ENCODE data around the gene TMEM52. TPM values are rescaled to one million over a fixed set of nuclear protein-coding genes. Genes with fewer than 3 reads are reported as not detected.

Gene TMEM52
- total and polyA plus RNA-seq, 9 of the 15 experiments (the other 6 are each of a cell fraction or from before 2014, with no cell fraction given), result 0.37 to 22.5 (median 6.8) TPM

- TF ChIP-seq ZNF518B (CRISPR knock-in tag; IDR thresholded peaks at IDR 0.05), result no peak
- TF ChIP-seq SRSF7 (optimal IDR thresholded peaks at IDR 0.05; ENCODE audit: low read depth, low read length), result no peak
- no peak for TF ChIP-seq TGIF2 (CRISPR knock-in tag; IDR thresholded peaks at IDR 0.05)
- no peak for TF ChIP-seq RBBP5 (IDR thresholded peaks at IDR 0.05; ENCODE audit: borderline replicate concordance, insufficient read depth, low read length, poor library complexity, severe bottlenecking)
- TF ChIP-seq KLF1 (tag; IDR thresholded peaks at IDR 0.05), result no peak
- no peak for TF ChIP-seq NCOA4 (IDR thresholded peaks at IDR 0.05; ENCODE audit: partially characterized antibody)
- no peak for TF ChIP-seq RNF2 (IDR thresholded peaks at IDR 0.05)
- TF ChIP-seq, protein P1, sequence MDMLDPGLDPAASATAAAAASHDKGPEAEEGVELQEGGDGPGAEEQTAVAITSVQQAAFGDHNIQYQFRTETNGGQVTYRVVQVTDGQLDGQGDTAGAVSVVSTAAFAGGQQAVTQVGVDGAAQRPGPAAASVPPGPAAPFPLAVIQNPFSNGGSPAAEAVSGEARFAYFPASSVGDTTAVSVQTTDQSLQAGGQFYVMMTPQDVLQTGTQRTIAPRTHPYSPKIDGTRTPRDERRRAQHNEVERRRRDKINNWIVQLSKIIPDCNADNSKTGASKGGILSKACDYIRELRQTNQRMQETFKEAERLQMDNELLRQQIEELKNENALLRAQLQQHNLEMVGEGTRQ (CRISPR knock-in tag; IDR thresholded peaks at IDR 0.05), result no peak
- 0 out of 2 replicates have a peak, but pooled peaks have one; percentile 38 for TF ChIP-seq AFF4 (CRISPR knock-in tag; IDR thresholded peaks at IDR 0.05)
- TF ChIP-seq MNT (conservative IDR thresholded peaks at IDR 0.05), result no peak
- TF ChIP-seq ZBTB5 (IDR thresholded peaks at IDR 0.05), result no peak
- no peak for TF ChIP-seq ZNF764 (CRISPR knock-in tag; IDR thresholded peaks at IDR 0.05; ENCODE audit: low read depth)
- TF ChIP-seq SMAD2 (IDR thresholded peaks at IDR 0.05; ENCODE audit: low read depth, low read length), result no peak
Observed at GRCh38 chr1:1917995-1918900, 831 bp downstream of the TMEM52 start (continued).

All from K562 (cell line).